ENCODE results near the gene NFASC. TPM values are rescaled to one million over a fixed set of nuclear protein-coding genes. Genes with fewer than 3 reads are reported as not detected.

NFASC gene
- total and polyA plus RNA-seq, 4 donors = 0.23 to 5.4 (median 1.9) TPM

DNA sequence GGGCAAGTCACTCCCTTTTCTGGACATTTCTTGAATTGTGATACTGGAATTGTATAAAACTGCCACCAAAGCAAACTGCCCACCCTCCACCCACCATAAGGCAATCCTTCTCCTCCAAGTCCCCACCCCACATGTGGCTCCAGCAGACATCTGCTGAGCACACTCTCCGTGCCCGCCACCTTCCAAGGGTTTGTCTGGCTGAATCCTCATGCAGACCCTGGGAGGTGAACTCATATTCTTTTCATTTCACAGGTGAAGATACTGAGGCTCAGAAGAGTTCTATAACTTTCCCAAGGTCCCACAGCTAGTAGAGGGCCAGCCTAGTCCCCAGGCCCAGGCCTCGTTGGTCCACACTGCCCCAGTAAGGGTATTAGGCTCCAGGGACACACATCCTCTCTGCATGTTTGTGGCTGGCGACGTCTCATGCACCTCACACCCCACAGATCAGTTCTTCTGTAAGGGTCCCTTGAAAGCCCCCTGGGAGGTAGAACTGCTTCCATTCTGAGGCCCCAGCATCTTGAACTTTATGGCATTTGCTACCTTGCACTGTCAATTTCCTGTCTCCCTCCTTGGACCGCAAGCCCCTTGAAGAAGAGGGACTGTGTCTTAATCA lies 186.4 kb downstream of the NFASC start:
- WGBS = 97% methylated on average over 6 of the region's 6 CpGs
- Histone ChIP-seq H3K9ac (ENCODE audit: low read depth in 1 of 2, low read length in 2 of 2) (no peak overlapping the region), H3K4me1 (ENCODE audit: control insufficient read depth in 4 of 4, insufficient read depth in 4 of 4, low read length in 3 of 4) (no peaks in the 10 kb centered on the region), H3K4me3 (ENCODE audit: low read depth in 1 of 3, low read length in 3 of 3) (no peak overlapping the region), H3K27ac (ENCODE audit: low read depth in 1 of 2, low read length in 2 of 2) (no peak overlapping the region), H3K27me3 (ENCODE audit: control insufficient read depth in 4 of 4, insufficient read depth in 4 of 4, low read length in 3 of 4) (no peaks in the 10 kb centered on the region), H3K9me3 (ENCODE audit: control insufficient read depth in 4 of 4, low read length in 3 of 4) (no peaks in the 10 kb centered on the region), H3K36me3 (ENCODE audit: control insufficient read depth in 4 of 4, insufficient read depth in 3 of 4, low read depth in 1 of 4, low read length in 3 of 4) (no peaks in the 10 kb centered on the region)
- TF ChIP-seq, protein P1, sequence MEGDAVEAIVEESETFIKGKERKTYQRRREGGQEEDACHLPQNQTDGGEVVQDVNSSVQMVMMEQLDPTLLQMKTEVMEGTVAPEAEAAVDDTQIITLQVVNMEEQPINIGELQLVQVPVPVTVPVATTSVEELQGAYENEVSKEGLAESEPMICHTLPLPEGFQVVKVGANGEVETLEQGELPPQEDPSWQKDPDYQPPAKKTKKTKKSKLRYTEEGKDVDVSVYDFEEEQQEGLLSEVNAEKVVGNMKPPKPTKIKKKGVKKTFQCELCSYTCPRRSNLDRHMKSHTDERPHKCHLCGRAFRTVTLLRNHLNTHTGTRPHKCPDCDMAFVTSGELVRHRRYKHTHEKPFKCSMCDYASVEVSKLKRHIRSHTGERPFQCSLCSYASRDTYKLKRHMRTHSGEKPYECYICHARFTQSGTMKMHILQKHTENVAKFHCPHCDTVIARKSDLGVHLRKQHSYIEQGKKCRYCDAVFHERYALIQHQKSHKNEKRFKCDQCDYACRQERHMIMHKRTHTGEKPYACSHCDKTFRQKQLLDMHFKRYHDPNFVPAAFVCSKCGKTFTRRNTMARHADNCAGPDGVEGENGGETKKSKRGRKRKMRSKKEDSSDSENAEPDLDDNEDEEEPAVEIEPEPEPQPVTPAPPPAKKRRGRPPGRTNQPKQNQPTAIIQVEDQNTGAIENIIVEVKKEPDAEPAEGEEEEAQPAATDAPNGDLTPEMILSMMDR (IDR thresholded peaks at IDR 0.05; ENCODE audit: low read depth, low read length, missing input control) = no peak
- no peak for TF ChIP-seq SP1 (IDR thresholded peaks at IDR 0.05)
- TF ChIP-seq, protein P2, sequence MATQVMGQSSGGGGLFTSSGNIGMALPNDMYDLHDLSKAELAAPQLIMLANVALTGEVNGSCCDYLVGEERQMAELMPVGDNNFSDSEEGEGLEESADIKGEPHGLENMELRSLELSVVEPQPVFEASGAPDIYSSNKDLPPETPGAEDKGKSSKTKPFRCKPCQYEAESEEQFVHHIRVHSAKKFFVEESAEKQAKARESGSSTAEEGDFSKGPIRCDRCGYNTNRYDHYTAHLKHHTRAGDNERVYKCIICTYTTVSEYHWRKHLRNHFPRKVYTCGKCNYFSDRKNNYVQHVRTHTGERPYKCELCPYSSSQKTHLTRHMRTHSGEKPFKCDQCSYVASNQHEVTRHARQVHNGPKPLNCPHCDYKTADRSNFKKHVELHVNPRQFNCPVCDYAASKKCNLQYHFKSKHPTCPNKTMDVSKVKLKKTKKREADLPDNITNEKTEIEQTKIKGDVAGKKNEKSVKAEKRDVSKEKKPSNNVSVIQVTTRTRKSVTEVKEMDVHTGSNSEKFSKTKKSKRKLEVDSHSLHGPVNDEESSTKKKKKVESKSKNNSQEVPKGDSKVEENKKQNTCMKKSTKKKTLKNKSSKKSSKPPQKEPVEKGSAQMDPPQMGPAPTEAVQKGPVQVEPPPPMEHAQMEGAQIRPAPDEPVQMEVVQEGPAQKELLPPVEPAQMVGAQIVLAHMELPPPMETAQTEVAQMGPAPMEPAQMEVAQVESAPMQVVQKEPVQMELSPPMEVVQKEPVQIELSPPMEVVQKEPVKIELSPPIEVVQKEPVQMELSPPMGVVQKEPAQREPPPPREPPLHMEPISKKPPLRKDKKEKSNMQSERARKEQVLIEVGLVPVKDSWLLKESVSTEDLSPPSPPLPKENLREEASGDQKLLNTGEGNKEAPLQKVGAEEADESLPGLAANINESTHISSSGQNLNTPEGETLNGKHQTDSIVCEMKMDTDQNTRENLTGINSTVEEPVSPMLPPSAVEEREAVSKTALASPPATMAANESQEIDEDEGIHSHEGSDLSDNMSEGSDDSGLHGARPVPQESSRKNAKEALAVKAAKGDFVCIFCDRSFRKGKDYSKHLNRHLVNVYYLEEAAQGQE (IDR thresholded peaks at IDR 0.05) = no peak
- no peak for TF ChIP-seq HNF4G (IDR thresholded peaks at IDR 0.05)
- no peak for TF ChIP-seq ATF3 (IDR thresholded peaks at IDR 0.05)
- no peak for TF ChIP-seq TAF1 (conservative IDR thresholded peaks at IDR 0.05)
- TF ChIP-seq ZBTB33 (IDR thresholded peaks at IDR 0.05) = no peak
- TF ChIP-seq RXRA (IDR thresholded peaks at IDR 0.05) = no peak
- TF ChIP-seq FOXA2 (IDR thresholded peaks at IDR 0.05) = no peak
- TF ChIP-seq RAD21 (IDR thresholded peaks at IDR 0.05) = no peak
- TF ChIP-seq NR2F2 (IDR thresholded peaks at IDR 0.05) = no peak
- TF ChIP-seq GABPA (IDR thresholded peaks at IDR 0.05 in 1 of 2, conservative IDR thresholded peaks at IDR 0.05 in 1 of 2) = no peak
- TF ChIP-seq HNF4A (conservative IDR thresholded peaks at IDR 0.05) = no peak
- DNase-seq (ENCODE audit: low spot score) = no peak

- no peak overlapping the region for H3K9ac ChIP-seq (ENCODE audit: low read depth in 1 of 2, low read length in 2 of 2)
- no peaks in the 10 kb centered on the region for H3K9me3 ChIP-seq (ENCODE audit: control insufficient read depth in 4 of 4, low read length in 3 of 4)
- peaks cover 0 to 3% (median 0%) of the 10 kb centered on the region in 4 donors for H3K4me1 ChIP-seq (ENCODE audit: control insufficient read depth in 4 of 4, insufficient read depth in 4 of 4, low read length in 3 of 4)
- WGBS = 93% methylated on average over 19 of the region's 19 CpGs
- no peaks in the 10 kb centered on the region for H3K36me3 ChIP-seq (ENCODE audit: control insufficient read depth in 4 of 4, insufficient read depth in 3 of 4, low read depth in 1 of 4, low read length in 3 of 4)
- no peak overlapping the region for H3K4me3 ChIP-seq (ENCODE audit: low read depth in 1 of 3, low read length in 3 of 3)
- no peaks in the 10 kb centered on the region for H3K27me3 ChIP-seq (ENCODE audit: control insufficient read depth in 4 of 4, insufficient read depth in 4 of 4, low read length in 3 of 4)
- H3K27ac ChIP-seq (ENCODE audit: low read depth in 1 of 2, low read length in 2 of 2) = no peak overlapping the region
- DNase-seq (ENCODE audit: low spot score) = no peak
- TF ChIP-seq YY1 (IDR thresholded peaks at IDR 0.05) (no peak), GABPA (IDR thresholded peaks at IDR 0.05 in 1 of 2, conservative IDR thresholded peaks at IDR 0.05 in 1 of 2) (no peak), HNF4G (IDR thresholded peaks at IDR 0.05) (no peak), FOXA2 (IDR thresholded peaks at IDR 0.05) (no peak), ATF3 (IDR thresholded peaks at IDR 0.05) (no peak), FOXA1 (IDR thresholded peaks at IDR 0.05) (no peak), JUND (IDR thresholded peaks at IDR 0.05) (no peak), RAD21 (IDR thresholded peaks at IDR 0.05) (no peak), EGR1 (IDR thresholded peaks at IDR 0.05; ENCODE audit: low read depth in 2 of 2) (no peak), ZBTB33 (IDR thresholded peaks at IDR 0.05) (no peak)
Measured at GRCh38 chr1:205057808-205058575, 187.3 kb downstream of the NFASC start.
